Measurements from ENCODE around the gene TRA2B. TPM values are rescaled to one million over a fixed set of nuclear protein-coding genes. Genes with fewer than 3 reads are reported as not detected.

The TRA2B gene
- polyA plus RNA-seq, 1 donor from 2014 or later, result 637 TPM

DNA sequence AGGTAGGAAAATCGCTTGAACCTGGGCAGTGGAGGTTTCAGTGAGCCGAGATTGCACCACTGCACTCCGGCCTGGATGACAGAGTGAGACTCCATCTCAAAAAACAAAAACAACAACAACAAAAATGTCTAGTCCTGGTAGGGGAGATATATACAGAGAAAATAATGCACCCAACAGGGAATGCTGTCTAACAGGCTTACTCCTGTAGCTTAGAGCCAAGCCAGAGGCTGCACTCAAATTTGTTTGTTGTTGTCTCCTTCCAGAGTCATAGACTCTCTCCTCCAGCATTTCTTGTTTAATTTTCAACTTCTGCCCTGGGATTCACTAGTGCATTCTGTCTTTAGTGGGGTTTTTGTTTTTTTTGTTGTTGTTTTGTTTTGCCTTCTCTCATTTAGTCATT, 4.6 kb upstream of the TRA2B start:
- Histone ChIP-seq H2AFZ (ENCODE audit: low read depth, low read length) (no peak overlapping the region), H3K9me2 (ENCODE audit: insufficient read depth, low read length) (no peaks in the 10 kb centered on the region), H3K4me3 (ENCODE audit: low read length) (no peak overlapping the region), H3F3A (ENCODE audit: insufficient read depth, low read length, poor library complexity, severe bottlenecking) (no peaks in the 10 kb centered on the region), H3K27me3 (ENCODE audit: insufficient read depth, low read depth, low read length) (no peaks in the 10 kb centered on the region), H4K20me1 (ENCODE audit: insufficient read depth) (no peaks in the 10 kb centered on the region), H3K9me3 (ENCODE audit: low read length) (no peaks in the 10 kb centered on the region), H3K36me3 (ENCODE audit: insufficient read depth, low read length) (no peaks in the 10 kb centered on the region), H3K9ac (ENCODE audit: low read length) (no peak overlapping the region), H3K4me2 (ENCODE audit: low read length) (no peak overlapping the region), H3K27ac (ENCODE audit: low read length) (no peak overlapping the region), H3K79me2 (replicated peaks; ENCODE audit: insufficient read depth, low read length) (no peaks in the 10 kb centered on the region)
- TF ChIP-seq RAD21 (conservative IDR thresholded peaks at IDR 0.05) (no peak), EP300 (conservative IDR thresholded peaks at IDR 0.05; ENCODE audit: poor library complexity, severe bottlenecking) (no peak)
- TF ChIP-seq, protein P1, sequence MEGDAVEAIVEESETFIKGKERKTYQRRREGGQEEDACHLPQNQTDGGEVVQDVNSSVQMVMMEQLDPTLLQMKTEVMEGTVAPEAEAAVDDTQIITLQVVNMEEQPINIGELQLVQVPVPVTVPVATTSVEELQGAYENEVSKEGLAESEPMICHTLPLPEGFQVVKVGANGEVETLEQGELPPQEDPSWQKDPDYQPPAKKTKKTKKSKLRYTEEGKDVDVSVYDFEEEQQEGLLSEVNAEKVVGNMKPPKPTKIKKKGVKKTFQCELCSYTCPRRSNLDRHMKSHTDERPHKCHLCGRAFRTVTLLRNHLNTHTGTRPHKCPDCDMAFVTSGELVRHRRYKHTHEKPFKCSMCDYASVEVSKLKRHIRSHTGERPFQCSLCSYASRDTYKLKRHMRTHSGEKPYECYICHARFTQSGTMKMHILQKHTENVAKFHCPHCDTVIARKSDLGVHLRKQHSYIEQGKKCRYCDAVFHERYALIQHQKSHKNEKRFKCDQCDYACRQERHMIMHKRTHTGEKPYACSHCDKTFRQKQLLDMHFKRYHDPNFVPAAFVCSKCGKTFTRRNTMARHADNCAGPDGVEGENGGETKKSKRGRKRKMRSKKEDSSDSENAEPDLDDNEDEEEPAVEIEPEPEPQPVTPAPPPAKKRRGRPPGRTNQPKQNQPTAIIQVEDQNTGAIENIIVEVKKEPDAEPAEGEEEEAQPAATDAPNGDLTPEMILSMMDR (IDR thresholded peaks at IDR 0.05; ENCODE audit: poor library complexity, severe bottlenecking), result no peak
- TF ChIP-seq, protein P2, sequence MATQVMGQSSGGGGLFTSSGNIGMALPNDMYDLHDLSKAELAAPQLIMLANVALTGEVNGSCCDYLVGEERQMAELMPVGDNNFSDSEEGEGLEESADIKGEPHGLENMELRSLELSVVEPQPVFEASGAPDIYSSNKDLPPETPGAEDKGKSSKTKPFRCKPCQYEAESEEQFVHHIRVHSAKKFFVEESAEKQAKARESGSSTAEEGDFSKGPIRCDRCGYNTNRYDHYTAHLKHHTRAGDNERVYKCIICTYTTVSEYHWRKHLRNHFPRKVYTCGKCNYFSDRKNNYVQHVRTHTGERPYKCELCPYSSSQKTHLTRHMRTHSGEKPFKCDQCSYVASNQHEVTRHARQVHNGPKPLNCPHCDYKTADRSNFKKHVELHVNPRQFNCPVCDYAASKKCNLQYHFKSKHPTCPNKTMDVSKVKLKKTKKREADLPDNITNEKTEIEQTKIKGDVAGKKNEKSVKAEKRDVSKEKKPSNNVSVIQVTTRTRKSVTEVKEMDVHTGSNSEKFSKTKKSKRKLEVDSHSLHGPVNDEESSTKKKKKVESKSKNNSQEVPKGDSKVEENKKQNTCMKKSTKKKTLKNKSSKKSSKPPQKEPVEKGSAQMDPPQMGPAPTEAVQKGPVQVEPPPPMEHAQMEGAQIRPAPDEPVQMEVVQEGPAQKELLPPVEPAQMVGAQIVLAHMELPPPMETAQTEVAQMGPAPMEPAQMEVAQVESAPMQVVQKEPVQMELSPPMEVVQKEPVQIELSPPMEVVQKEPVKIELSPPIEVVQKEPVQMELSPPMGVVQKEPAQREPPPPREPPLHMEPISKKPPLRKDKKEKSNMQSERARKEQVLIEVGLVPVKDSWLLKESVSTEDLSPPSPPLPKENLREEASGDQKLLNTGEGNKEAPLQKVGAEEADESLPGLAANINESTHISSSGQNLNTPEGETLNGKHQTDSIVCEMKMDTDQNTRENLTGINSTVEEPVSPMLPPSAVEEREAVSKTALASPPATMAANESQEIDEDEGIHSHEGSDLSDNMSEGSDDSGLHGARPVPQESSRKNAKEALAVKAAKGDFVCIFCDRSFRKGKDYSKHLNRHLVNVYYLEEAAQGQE (IDR thresholded peaks at IDR 0.05; ENCODE audit: borderline replicate concordance), result no peak

- H3K4me2 ChIP-seq (ENCODE audit: low read length), result no peak overlapping the region
- H3K9me3 ChIP-seq (ENCODE audit: low read length), result no peaks in the 10 kb centered on the region
- TF ChIP-seq, protein P2 (IDR thresholded peaks at IDR 0.05; ENCODE audit: borderline replicate concordance), result no peak
- TF ChIP-seq RAD21 (conservative IDR thresholded peaks at IDR 0.05) (no peak), TAF1 (IDR thresholded peaks at IDR 0.05; ENCODE audit: low read depth) (no peak), EP300 (conservative IDR thresholded peaks at IDR 0.05; ENCODE audit: poor library complexity, severe bottlenecking) (no peak), SMC3 (conservative IDR thresholded peaks at IDR 0.05; ENCODE audit: poor library complexity) (no peak), EZH2 (IDR thresholded peaks at IDR 0.05; ENCODE audit: borderline replicate concordance, insufficient read depth, low read length, poor library complexity, severe bottlenecking) (no peak), POLR2AphosphoS5 (IDR thresholded peaks at IDR 0.05) (no peak), MXI1 (conservative IDR thresholded peaks at IDR 0.05; ENCODE audit: poor library complexity, severe bottlenecking) (no peak)
- TF ChIP-seq, protein P1 (IDR thresholded peaks at IDR 0.05; ENCODE audit: poor library complexity, severe bottlenecking), result no peak
- no peaks in the 10 kb centered on the region for H3K9me2 ChIP-seq (ENCODE audit: insufficient read depth, low read length)
- no peak overlapping the region for H2AFZ ChIP-seq (ENCODE audit: low read depth, low read length)
- no peaks in the 10 kb centered on the region for H3K36me3 ChIP-seq (ENCODE audit: insufficient read depth, low read length)
- no peak overlapping the region for H3K9ac ChIP-seq (ENCODE audit: low read length)
- peaks cover 4% of the 10 kb centered on the region for H4K20me1 ChIP-seq (ENCODE audit: insufficient read depth)
- no peaks in the 10 kb centered on the region for H3F3A ChIP-seq (ENCODE audit: insufficient read depth, low read length, poor library complexity, severe bottlenecking)
- H3K4me3 ChIP-seq (ENCODE audit: low read length), result no peak overlapping the region
- no peaks in the 10 kb centered on the region for H3K27me3 ChIP-seq (ENCODE audit: insufficient read depth, low read depth, low read length)
- no peak overlapping the region for H3K27ac ChIP-seq (ENCODE audit: low read length)
- peaks cover 13% of the 10 kb centered on the region for H3K79me2 ChIP-seq (replicated peaks; ENCODE audit: insufficient read depth, low read length)
Measured at GRCh38 chr3:185940951-185941350, 3.1 kb upstream of the TRA2B start.
